Activated naive CD4-positive, alpha-beta T cell treated with anti-CD3 and anti-CD28 coated beads, Interleukin-2, amount 50 U/mL, for 24 hours (primary cell): ENCODE results near the gene ERCC6L.
A peak's percentile ranks its signal among the peaks of the same experiment; 100 is the strongest.
"Not testable (repeated sequence)": the region's sequence is repeated elsewhere in the genome, so short reads cannot be mapped to it uniquely, and the experiment has no call there.

ENCODE experiments used
- H3K27ac Mint-ChIP-seq: one replicate; pipeline ENCODE4 v1.8.0; 2021; ENCODE audit warnings: mild to moderate bottlenecking, mixed read lengths
- H3K27me3 Mint-ChIP-seq: one replicate; pipeline ENCODE4 v1.8.0; 2021; ENCODE audit warnings: mixed read lengths
- H3K36me3 Mint-ChIP-seq: one replicate; pipeline ENCODE4 v1.8.0; 2021; ENCODE audit warnings: mixed read lengths
- H3K4me1 Mint-ChIP-seq: one replicate; pipeline ENCODE4 v1.8.0; 2021; ENCODE audit warnings: mixed read lengths
- H3K4me3 Mint-ChIP-seq: one replicate; pipeline ENCODE4 v1.8.0; 2021; ENCODE audit warnings: mild to moderate bottlenecking, mixed read lengths
- H3K9me3 Mint-ChIP-seq: one replicate; pipeline ENCODE4 v1.8.0; 2021; ENCODE audit warnings: mixed read lengths

The ERCC6L gene

GRCh38 chrX:72258174-72258573, 19.3 kb upstream of the ERCC6L start:
- Mint-ChIP-seq H3K27me3 (peaks cover 9% of the 10 kb centered on the region), H3K4me3 (no peak overlapping the region), H3K9me3 (no peaks in the 10 kb centered on the region), H3K36me3 (no peaks in the 10 kb centered on the region), H3K4me1 (peaks cover 3% of the 10 kb centered on the region), H3K27ac (no peak overlapping the region)

- Mint-ChIP-seq H3K4me1 (peaks cover 3% of the 10 kb centered on the region), H3K36me3 (no peaks in the 10 kb centered on the region), H3K9me3 (no peaks in the 10 kb centered on the region), H3K4me3 (no peak overlapping the region), H3K27ac (no peak overlapping the region), H3K27me3 (peaks cover 12% of the 10 kb centered on the region)
Measured at GRCh38 chrX:72255864-72256263, 17.0 kb upstream of the ERCC6L start.

GRCh38 chrX:72255445-72255844, 16.6 kb upstream of the ERCC6L start:
- peaks cover 12% of the 10 kb centered on the region for H3K27me3 Mint-ChIP-seq
- H3K9me3 Mint-ChIP-seq: no peaks in the 10 kb centered on the region
- H3K4me3 Mint-ChIP-seq: no peak overlapping the region
- no peaks in the 10 kb centered on the region for H3K36me3 Mint-ChIP-seq
- no peak overlapping the region for H3K27ac Mint-ChIP-seq
- H3K4me1 Mint-ChIP-seq: peaks cover 3% of the 10 kb centered on the region

GRCh38 chrX:72254816-72255215, 16.0 kb upstream of the ERCC6L start:
- Mint-ChIP-seq H3K36me3 (no peaks in the 10 kb centered on the region), H3K27me3 (peaks cover 12% of the 10 kb centered on the region), H3K4me3 (no peak overlapping the region), H3K9me3 (no peaks in the 10 kb centered on the region), H3K4me1 (peaks cover 3% of the 10 kb centered on the region), H3K27ac (peak overlapping the region; percentile 65)

GRCh38 chrX:72253686-72254085, 14.9 kb upstream of the ERCC6L start:
- peaks cover 12% of the 10 kb centered on the region for H3K27me3 Mint-ChIP-seq
- peaks cover 3% of the 10 kb centered on the region for H3K4me1 Mint-ChIP-seq
- no peaks in the 10 kb centered on the region for H3K36me3 Mint-ChIP-seq
- H3K9me3 Mint-ChIP-seq: no peaks in the 10 kb centered on the region
- no peak overlapping the region for H3K4me3 Mint-ChIP-seq
- no peak overlapping the region for H3K27ac Mint-ChIP-seq

DNA sequence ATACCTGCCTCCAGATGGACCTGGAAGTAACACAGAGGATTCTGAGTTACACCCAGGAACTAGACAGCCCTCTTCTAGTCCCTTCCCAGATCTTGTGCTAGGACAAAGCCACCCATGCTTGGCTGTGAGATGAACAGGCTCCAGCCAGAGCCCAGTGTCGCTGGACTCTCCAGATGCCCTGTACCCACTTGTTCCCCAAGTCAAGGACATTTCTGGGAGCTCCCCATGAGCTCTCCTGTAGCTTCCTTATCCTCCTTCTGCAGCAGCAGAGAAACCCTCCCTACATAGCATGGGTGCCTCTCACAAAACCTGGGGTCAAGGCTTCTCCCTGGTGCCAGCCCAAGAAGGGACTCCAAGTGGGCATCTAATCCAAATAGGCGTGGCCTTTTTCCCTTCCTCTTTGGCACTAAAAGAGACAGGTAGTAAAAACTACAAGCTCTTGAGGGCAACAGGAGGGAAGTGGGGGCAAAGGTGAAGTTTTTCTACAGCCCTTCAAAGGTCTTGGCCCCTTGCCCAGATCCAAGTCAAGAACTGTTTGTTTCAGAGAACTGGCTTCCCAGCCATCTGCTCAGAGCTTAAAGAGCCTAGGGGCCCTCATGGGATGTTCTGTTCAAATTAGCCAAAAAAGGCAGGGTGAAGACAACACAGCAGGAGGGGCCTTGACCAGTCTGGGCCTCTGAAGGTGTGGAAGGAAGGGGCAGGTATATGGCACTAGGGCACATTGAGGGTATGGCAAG, 8.5 kb upstream of the ERCC6L start:
- H3K36me3 Mint-ChIP-seq: no peaks in the 10 kb centered on the region
- no peak overlapping the region for H3K27ac Mint-ChIP-seq
- H3K4me1 Mint-ChIP-seq: no peaks in the 10 kb centered on the region
- no peak overlapping the region for H3K4me3 Mint-ChIP-seq
- H3K9me3 Mint-ChIP-seq: no peaks in the 10 kb centered on the region
- H3K27me3 Mint-ChIP-seq: no peaks in the 10 kb centered on the region

DNA sequence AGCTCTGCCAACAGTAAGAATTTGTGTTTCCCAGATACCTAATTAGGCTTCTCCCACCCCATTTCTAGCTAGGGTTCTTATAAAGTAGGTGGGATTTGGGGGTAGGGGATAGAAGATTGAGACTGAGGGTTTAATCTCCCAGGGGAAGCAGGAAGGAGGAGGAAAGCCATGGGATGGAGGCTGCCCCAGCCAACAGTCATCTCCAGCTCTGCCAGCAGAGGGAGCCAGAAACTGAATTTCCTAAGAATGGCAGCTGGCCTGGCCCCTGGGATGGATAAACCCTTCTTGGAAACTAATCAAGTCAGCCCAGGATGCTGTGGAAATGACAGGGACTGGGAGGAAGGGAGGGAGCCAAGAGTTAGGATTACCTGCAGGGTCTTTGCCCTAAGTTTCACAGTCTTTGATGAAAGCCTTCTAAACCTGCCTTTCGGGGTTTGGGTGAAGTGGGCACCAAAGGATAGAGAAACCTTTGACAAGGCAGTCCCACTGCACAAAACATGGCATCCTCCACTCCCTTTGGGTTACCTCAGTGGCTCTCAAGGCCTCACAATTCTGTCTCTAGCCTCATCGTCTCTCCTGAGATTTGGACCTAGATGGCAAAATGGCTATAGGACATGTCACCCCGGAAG, 6.7 kb upstream of the ERCC6L start:
- Mint-ChIP-seq H3K36me3 (no peaks in the 10 kb centered on the region), H3K27me3 (no peaks in the 10 kb centered on the region), H3K27ac (no peak overlapping the region), H3K9me3 (no peaks in the 10 kb centered on the region), H3K4me1 (no peaks in the 10 kb centered on the region), H3K4me3 (no peak overlapping the region)

GRCh38 chrX:72243472-72243871, 4.6 kb upstream of the ERCC6L start:
- peaks cover under 1% of the 10 kb centered on the region for H3K4me1 Mint-ChIP-seq
- H3K9me3 Mint-ChIP-seq: no peaks in the 10 kb centered on the region
- no peak overlapping the region for H3K27ac Mint-ChIP-seq
- H3K36me3 Mint-ChIP-seq: no peaks in the 10 kb centered on the region
- H3K4me3 Mint-ChIP-seq: no peak overlapping the region
- no peaks in the 10 kb centered on the region for H3K27me3 Mint-ChIP-seq

- H3K36me3 Mint-ChIP-seq: no peaks in the 10 kb centered on the region
- H3K27me3 Mint-ChIP-seq: no peaks in the 10 kb centered on the region
- H3K4me1 Mint-ChIP-seq: peaks cover 5% of the 10 kb centered on the region
- H3K9me3 Mint-ChIP-seq: no peaks in the 10 kb centered on the region
- H3K4me3 Mint-ChIP-seq: no peak overlapping the region
- H3K27ac Mint-ChIP-seq: peak overlapping the region; percentile 41
Measured at GRCh38 chrX:72240976-72241375, 2.1 kb upstream of the ERCC6L start.

DNA sequence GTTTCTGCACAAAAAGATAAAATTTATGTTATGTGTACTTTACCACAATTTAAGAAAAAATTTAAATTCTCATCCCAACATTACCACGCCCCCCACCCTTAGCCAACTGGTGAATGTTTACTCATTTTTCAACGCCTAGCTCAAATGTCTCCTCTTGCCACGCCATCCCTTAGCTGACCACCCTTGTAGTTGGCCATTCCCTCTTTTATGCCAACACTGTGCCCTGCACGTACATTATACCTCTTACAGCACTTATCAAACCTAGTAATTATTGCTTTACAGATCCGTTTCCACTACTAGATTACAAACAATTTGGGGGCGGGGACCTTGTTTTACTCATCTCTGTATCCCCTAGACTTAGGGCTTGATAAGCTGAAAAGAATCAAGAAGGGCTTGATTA, 644 bp downstream of the ERCC6L start:
- H3K4me1 Mint-ChIP-seq: peaks cover 5% of the 10 kb centered on the region
- H3K9me3 Mint-ChIP-seq: no peaks in the 10 kb centered on the region
- no peak overlapping the region for H3K27ac Mint-ChIP-seq
- H3K36me3 Mint-ChIP-seq: no peaks in the 10 kb centered on the region
- peak overlapping the region; percentile 78 for H3K4me3 Mint-ChIP-seq
- H3K27me3 Mint-ChIP-seq: no peaks in the 10 kb centered on the region

GRCh38 chrX:72236841-72237240, 2.0 kb downstream of the ERCC6L start:
- peak overlapping the region; percentile 7 for H3K4me3 Mint-ChIP-seq
- no peaks in the 10 kb centered on the region for H3K27me3 Mint-ChIP-seq

GRCh38 chrX:72230290-72230689, 8.5 kb downstream of the ERCC6L start:
- H3K4me3 Mint-ChIP-seq: no peak overlapping the region
- no peaks in the 10 kb centered on the region for H3K9me3 Mint-ChIP-seq
- H3K4me1 Mint-ChIP-seq: no peaks in the 10 kb centered on the region
- H3K27ac Mint-ChIP-seq: no peak overlapping the region
- peaks cover 4% of the 10 kb centered on the region for H3K36me3 Mint-ChIP-seq
- H3K27me3 Mint-ChIP-seq: no peaks in the 10 kb centered on the region

More at GRCh38 chrX:72236841-72237240, 2.0 kb downstream of the ERCC6L start:
- Mint-ChIP-seq H3K27ac (no peak overlapping the region), H3K36me3 (no peaks in the 10 kb centered on the region), H3K4me1 (peaks cover 5% of the 10 kb centered on the region), H3K9me3 (no peaks in the 10 kb centered on the region)

DNA sequence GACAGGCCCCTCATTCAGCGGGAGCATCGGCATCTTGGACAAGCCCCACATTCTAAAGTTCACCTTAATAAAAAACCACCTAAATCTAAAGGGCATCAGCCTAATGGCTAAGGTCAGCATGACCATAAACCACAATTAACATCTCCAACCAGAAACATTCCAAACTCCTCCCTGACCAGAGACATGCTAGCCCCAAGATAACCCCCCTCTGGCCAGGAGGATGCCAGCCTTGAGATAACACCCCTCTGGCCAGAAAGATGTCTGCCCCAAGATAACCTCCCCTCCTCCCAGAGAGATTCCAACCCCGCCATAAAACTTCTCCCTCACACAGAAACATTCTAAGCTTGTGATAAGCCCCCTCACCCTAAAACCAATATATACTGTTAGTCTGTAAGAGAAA, 18.5 kb downstream of the ERCC6L start:
- H3K4me1 Mint-ChIP-seq, H3K27me3 Mint-ChIP-seq, H3K9me3 Mint-ChIP-seq, H3K27ac Mint-ChIP-seq, H3K4me3 Mint-ChIP-seq, H3K36me3 Mint-ChIP-seq: not testable (repeated sequence)

DNA sequence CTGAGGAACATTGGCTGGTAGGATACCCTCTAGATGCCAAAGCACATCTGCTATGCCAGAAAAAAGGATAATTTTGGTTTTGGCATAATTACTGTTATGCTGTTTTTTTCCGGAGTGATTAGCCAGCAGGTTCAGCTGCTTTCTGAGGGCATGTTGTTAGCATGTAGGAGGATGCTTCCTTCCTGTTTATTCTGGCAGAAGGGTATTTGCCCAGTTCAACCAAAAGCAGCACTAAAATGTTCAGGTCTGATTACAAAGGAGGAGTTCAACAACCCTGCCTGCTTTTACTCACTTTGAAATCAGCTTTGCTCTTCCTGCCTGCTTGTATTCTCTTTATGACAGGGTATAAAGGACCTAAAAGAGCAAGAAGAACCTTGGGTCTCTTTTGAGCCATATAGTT, 21.9 kb downstream of the ERCC6L start:
- no peak overlapping the region for H3K27ac Mint-ChIP-seq
- peaks cover 4% of the 10 kb centered on the region for H3K36me3 Mint-ChIP-seq
- no peaks in the 10 kb centered on the region for H3K4me1 Mint-ChIP-seq
- no peak overlapping the region for H3K4me3 Mint-ChIP-seq
- H3K9me3 Mint-ChIP-seq: no peaks in the 10 kb centered on the region
- no peaks in the 10 kb centered on the region for H3K27me3 Mint-ChIP-seq

DNA sequence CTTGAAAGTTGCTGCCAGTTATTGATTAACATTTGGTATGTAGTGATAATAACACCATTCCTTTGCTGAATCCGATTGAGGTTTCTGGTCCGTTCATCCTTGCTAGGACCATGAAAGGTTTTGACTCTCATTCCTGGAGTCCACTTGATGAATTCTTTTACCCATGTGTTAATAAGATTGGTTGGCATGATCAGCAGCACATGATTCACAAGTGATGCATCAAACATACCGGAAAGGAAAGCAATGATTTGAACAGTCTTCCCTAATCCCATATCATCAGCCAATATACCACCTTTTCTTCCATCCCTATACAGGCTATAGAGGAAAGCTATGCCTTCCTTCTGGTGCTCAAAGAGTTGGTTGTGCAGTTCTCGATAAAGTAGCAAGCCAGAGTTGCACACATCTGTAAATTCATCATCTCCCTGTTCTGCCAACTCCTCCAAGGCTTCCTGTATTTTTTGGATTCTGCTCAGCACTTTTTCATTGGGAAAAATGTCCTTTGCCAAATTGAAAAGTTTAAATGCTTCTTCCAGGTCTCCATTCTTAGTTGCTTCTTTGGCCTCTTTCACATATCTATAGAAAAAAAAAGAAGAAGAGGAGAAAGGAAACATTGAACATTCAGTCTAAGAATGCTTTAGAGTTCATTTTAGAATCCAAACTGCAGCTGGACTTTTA, 30.6 kb downstream of the ERCC6L start:
- H3K36me3 Mint-ChIP-seq: peaks cover 5% of the 10 kb centered on the region
- no peak overlapping the region for H3K27ac Mint-ChIP-seq
- H3K4me3 Mint-ChIP-seq: no peak overlapping the region
- H3K27me3 Mint-ChIP-seq: no peaks in the 10 kb centered on the region
- no peaks in the 10 kb centered on the region for H3K4me1 Mint-ChIP-seq
- H3K9me3 Mint-ChIP-seq: no peaks in the 10 kb centered on the region

GRCh38 chrX:72207366-72207765, 31.5 kb downstream of the ERCC6L start:
- no peaks in the 10 kb centered on the region for H3K27me3 Mint-ChIP-seq
- peaks cover 5% of the 10 kb centered on the region for H3K36me3 Mint-ChIP-seq
- no peaks in the 10 kb centered on the region for H3K9me3 Mint-ChIP-seq
- no peak overlapping the region for H3K27ac Mint-ChIP-seq
- no peaks in the 10 kb centered on the region for H3K4me1 Mint-ChIP-seq
- no peak overlapping the region for H3K4me3 Mint-ChIP-seq
